Brain microvascular endothelial cell (primary cell): ENCODE measurements around the gene EFTUD2.

ENCODE experiments used
- DNase-seq: peaks from one replicate; pipeline ENCODE4 v3.0.0-alpha.2; 2020
- H3K27ac ChIP-seq: fragments of 250-450 bp; sonication (Bioruptor Pico); 2 replicates; pipeline ENCODE4 v1.5.1; 2020; ENCODE audit warnings: mild to moderate bottlenecking, moderate library complexity
- H3K27me3 ChIP-seq: fragments of 250-450 bp; sonication (Bioruptor Pico); replicated peaks from 2 replicates; pipeline ENCODE4 v1.5.1; 2020; ENCODE audit warnings: mild to moderate bottlenecking
- H3K36me3 ChIP-seq: fragments of 250-450 bp; sonication (Bioruptor Pico); replicated peaks from 2 replicates; pipeline ENCODE4 v1.5.1; 2020; ENCODE audit warnings: mild to moderate bottlenecking
- H3K4me3 ChIP-seq: 2 replicates; pipeline ENCODE4 v1.5.1; 2011; ENCODE audit warnings: low read depth, mild to moderate bottlenecking, control low read depth, low read length, moderate library complexity
- in situ Hi-C: cut with HindIII; loops from 2 replicates; pipeline ENCODE4 v1.10.0; 2017; ENCODE audit warnings: low sequenced_read_pairs, low pct_ligation_motif_present
- TF ChIP-seq, protein P1 (sequence below): IDR thresholded peaks from 2 replicates; pipeline ENCODE4 v1.5.1; 2011; ENCODE audit warnings: low read depth, mild to moderate bottlenecking, moderate library complexity, low read length, control low read depth, inconsistent platforms; ENCODE audit errors: missing control alignments

EFTUD2 gene

DNA sequence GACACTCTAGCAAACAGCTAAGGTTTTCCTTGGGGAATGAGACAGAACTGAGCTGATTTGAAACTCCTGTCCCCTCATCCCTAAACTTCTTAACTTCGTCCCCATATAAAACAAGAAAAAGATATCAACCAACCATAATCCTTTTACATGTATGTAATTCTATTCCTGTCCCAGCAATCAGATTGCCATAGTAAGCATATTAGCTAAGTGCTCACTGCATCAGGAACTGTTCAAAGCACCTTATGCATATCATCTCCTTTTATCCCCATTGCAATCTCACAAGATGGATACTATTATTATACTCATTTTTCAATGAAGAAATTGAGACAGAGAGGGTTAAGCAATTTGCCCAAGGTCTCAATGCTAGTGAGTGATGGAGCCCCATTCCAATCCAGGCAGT lies 41.5 kb upstream of the EFTUD2 start:
- TF ChIP-seq, protein P1, sequence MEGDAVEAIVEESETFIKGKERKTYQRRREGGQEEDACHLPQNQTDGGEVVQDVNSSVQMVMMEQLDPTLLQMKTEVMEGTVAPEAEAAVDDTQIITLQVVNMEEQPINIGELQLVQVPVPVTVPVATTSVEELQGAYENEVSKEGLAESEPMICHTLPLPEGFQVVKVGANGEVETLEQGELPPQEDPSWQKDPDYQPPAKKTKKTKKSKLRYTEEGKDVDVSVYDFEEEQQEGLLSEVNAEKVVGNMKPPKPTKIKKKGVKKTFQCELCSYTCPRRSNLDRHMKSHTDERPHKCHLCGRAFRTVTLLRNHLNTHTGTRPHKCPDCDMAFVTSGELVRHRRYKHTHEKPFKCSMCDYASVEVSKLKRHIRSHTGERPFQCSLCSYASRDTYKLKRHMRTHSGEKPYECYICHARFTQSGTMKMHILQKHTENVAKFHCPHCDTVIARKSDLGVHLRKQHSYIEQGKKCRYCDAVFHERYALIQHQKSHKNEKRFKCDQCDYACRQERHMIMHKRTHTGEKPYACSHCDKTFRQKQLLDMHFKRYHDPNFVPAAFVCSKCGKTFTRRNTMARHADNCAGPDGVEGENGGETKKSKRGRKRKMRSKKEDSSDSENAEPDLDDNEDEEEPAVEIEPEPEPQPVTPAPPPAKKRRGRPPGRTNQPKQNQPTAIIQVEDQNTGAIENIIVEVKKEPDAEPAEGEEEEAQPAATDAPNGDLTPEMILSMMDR, result no peak
- in situ Hi-C loops, result no loop called here
- Histone ChIP-seq H3K27ac (no peak overlapping the region), H3K36me3 (no peaks in the 10 kb centered on the region), H3K27me3 (no peaks in the 10 kb centered on the region), H3K4me3 (no peak overlapping the region)
- DNase-seq, result no peak

DNA sequence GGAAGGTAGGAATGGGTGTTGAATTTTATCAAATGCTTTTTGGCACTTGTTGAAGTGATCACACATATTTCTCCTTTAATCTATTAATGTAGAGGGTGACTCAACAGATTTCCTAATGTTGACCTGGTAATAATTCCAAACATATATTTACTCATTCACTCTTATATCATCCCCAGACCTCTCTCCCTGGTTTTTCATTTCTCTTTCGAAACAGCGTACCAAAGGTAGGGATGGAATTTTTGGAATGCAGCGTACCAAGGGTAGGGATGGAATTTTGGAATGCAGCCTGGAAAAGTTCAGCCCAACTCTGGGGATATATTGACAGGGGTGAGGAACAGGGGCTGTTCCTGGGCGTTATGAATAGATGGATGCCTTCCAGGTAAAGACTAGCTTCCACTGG lies 41.1 kb upstream of the EFTUD2 start:
- Histone ChIP-seq H3K27ac (no peak overlapping the region), H3K4me3 (no peak overlapping the region), H3K27me3 (no peaks in the 10 kb centered on the region), H3K36me3 (no peaks in the 10 kb centered on the region)
- TF ChIP-seq, protein P1, result no peak
- in situ Hi-C loops, result no loop called here
- no peak for DNase-seq

DNA sequence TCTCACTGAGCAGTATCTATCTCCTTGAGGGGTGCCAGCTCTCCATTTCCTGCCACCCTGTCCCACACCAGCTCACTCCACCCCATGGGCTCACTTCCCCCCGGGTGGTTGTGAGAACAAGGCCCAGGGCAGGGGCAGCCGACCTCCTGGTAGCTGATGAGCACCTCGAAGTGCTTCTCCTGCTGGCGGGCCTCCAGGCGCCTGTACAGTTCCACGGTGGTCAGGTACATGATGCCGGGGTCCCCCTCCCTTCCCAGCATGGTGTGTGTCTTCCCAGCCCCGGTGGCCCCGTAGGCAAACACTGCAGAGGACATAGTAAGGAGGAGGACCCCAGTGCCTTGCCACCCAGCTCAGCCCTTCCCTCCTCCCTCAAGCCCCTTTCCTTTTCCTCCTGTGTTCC lies 35.9 kb upstream of the EFTUD2 start:
- in situ Hi-C loops, result no loop called here
- Histone ChIP-seq H3K4me3 (no peak overlapping the region), H3K36me3 (no peaks in the 10 kb centered on the region), H3K27me3 (no peaks in the 10 kb centered on the region), H3K27ac (no peak overlapping the region)
- no peak for DNase-seq
- TF ChIP-seq, protein P1, result no peak

DNA sequence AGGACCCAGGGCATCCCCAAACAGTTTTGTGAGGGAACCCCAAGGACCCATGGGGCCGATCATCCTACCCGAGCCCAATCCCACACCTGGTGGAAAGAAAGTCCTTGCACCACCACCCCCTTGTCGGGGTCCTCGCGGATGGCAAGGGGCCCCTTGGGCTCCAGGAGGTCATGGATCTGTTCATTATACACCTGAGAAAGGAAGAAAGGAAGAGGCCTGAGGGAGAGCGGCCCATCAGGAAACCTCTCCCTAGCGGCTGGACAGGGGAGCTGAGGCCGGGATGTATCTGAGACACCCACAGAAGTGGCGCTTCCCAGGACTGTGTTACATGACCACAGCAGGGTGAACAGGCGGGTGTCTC lies 35.5 kb upstream of the EFTUD2 start:
- TF ChIP-seq, protein P1, result no peak
- no peaks in the 10 kb centered on the region for H3K36me3 ChIP-seq
- in situ Hi-C loops, result no loop called here
- DNase-seq, result no peak
- no peaks in the 10 kb centered on the region for H3K27me3 ChIP-seq
- no peak overlapping the region for H3K4me3 ChIP-seq
- H3K27ac ChIP-seq, result no peak overlapping the region

DNA sequence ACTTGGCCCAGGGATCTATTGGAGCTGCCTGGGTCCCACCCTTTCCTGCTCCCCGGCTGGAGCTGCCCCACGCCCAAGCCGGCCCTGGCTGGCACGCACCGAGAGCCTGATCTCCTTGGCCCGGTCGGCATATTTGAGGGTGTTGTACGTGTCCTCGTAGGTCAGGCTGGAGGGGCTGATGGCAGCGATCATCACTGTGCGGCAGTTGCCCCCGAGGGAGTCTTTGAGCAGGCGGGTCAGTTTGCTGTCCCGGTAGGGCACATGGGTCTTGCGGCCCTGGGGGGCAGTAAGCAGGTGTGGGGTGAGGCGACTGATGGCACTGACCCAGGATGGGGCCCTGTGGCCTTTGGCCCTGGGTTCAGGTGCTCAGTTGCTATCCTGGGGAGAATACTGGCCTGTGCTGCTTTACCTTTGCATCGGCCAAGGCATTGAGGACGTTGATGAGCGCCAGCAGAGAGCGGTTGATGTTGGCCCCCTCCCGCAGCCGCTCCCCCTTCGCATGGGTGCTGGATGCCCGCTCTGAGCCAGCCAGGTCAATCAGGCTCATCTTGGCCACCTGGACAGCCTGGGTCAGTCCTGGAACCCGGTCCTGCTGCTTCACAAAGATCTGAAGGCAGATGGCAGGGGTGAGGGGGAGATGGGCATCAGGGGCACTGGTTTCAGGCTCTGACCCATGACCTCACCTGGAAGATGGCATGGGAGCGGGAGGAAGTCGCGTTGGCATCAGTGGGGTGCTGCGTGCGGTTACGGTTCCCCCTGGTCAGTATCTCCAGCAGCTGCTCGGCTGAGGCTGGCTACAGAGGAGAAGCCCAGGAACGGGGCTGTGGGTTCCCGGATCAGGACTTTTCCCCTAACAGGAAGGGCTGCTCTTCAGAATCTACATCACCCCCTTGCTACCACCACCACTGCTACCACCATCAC lies 34.8 kb upstream of the EFTUD2 start:
- no peak overlapping the region for H3K4me3 ChIP-seq
- no peaks in the 10 kb centered on the region for H3K36me3 ChIP-seq
- in situ Hi-C loops, result no loop called here
- TF ChIP-seq, protein P1, result no peak
- H3K27me3 ChIP-seq, result no peaks in the 10 kb centered on the region
- DNase-seq, result no peak
- H3K27ac ChIP-seq, result no peak overlapping the region

DNA sequence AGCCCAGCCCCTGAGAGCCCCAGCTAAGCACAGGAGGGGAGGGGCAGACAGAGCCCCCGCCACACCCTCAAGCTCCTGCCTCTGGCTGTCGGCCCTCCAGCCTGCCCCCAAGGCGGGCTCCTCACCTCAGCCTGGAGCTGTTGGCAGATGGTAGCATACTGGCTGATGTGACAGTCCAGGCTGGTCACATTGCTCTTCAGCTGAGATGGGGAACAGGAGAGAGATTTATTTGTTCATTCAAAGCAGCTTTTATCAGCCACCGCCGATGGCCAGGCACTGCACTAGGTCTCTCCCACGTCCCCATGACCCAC lies 33.5 kb upstream of the EFTUD2 start:
- no peaks in the 10 kb centered on the region for H3K36me3 ChIP-seq
- H3K4me3 ChIP-seq, result no peak overlapping the region
- TF ChIP-seq, protein P1, result no peak
- in situ Hi-C loops, result no loop called here
- no peaks in the 10 kb centered on the region for H3K27me3 ChIP-seq
- H3K27ac ChIP-seq, result no peak overlapping the region
- DNase-seq, result no peak
